WTC11 (cell line): ENCODE results near the gene PYM1.
A peak's percentile ranks its signal among the peaks of the same experiment; 100 is the strongest.

Experiments
- CREB1 ChIP-seq: sonication (generic); formaldehyde crosslinking; IDR thresholded peaks from 2 replicates; pipeline ENCODE4 v1.8.0; 2023; ENCODE audit warnings: mild to moderate bottlenecking, missing genetic modification reagents
- IRF2 ChIP-seq: sonication (generic); formaldehyde crosslinking; IDR thresholded peaks from 2 replicates; pipeline ENCODE4 v1.8.0; 2022; ENCODE audit warnings: low read depth, missing genetic modification reagents, borderline replicate concordance
- SMAD4 ChIP-seq: sonication (generic); formaldehyde crosslinking; IDR thresholded peaks from 2 replicates; pipeline ENCODE4 v1.8.0; 2022; ENCODE audit warnings: mild to moderate bottlenecking, missing genetic modification reagents
- TCF7 ChIP-seq: sonication (generic); formaldehyde crosslinking; IDR thresholded peaks from 2 replicates; pipeline ENCODE4 v1.8.0; 2022; ENCODE audit warnings: mild to moderate bottlenecking, low read depth, missing genetic modification reagents, moderate library complexity
- TEAD4 ChIP-seq: sonication (generic); formaldehyde crosslinking; IDR thresholded peaks from 2 replicates; pipeline ENCODE4 v1.8.0; 2022; ENCODE audit warnings: mild to moderate bottlenecking, missing genetic modification reagents
- ZNF121 ChIP-seq: sonication (generic); formaldehyde crosslinking; IDR thresholded peaks from 2 replicates; pipeline ENCODE4 v1.8.0; 2023; ENCODE audit warnings: missing genetic modification reagents
- ZNF396 ChIP-seq: fragments of 250-450 bp; sonication (Bioruptor Pico); IDR thresholded peaks from 2 replicates; pipeline ENCODE4 v1.8.0; 2021; ENCODE audit warnings: mild to moderate bottlenecking, moderate library complexity, borderline replicate concordance
- TF ChIP-seq, protein P1 (sequence below): fragments of 200-600 bp; IDR thresholded peaks from 2 replicates; pipeline ENCODE4 v1.8.0; 2022; ENCODE audit warnings: antibody characterized with exemption
- TF ChIP-seq, protein P2 (sequence below): sonication (generic); formaldehyde crosslinking; IDR thresholded peaks from 2 replicates; pipeline ENCODE4 v1.8.1; 2023; ENCODE audit warnings: mild to moderate bottlenecking, missing genetic modification reagents, moderate library complexity
- TF ChIP-seq, protein P3 (sequence below): sonication (generic); formaldehyde crosslinking; conservative IDR thresholded peaks from 2 replicates; pipeline ENCODE4 v1.8.1; 2022; ENCODE audit warnings: mild to moderate bottlenecking, missing genetic modification reagents
- TF ChIP-seq, protein P4 (sequence below): sonication (generic); formaldehyde crosslinking; IDR thresholded peaks from 2 replicates; pipeline ENCODE4 v1.8.0; 2023; ENCODE audit warnings: missing genetic modification reagents

DNA sequence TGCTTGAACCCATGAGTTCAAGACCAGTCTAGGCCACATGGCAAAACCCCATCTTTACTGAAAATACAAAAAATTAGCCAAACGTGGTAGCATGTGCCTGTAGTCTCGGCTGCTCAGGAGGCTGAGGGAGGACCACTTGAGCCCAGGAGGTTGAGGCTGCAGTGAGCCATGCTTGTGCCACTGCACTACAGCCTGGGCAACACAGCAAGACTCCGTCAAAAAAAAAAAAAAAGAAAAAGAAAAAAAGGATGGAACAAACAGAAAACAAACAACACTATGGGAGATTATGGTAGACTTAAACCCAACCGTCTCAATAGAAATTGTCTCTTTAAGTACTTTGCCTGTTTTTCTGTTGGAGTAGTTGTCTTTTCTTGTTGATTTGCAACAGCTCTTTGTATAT, 36.4 kb downstream of the PYM1 start:
- TF ChIP-seq TCF7 = no peak
- TF ChIP-seq, protein P1, sequence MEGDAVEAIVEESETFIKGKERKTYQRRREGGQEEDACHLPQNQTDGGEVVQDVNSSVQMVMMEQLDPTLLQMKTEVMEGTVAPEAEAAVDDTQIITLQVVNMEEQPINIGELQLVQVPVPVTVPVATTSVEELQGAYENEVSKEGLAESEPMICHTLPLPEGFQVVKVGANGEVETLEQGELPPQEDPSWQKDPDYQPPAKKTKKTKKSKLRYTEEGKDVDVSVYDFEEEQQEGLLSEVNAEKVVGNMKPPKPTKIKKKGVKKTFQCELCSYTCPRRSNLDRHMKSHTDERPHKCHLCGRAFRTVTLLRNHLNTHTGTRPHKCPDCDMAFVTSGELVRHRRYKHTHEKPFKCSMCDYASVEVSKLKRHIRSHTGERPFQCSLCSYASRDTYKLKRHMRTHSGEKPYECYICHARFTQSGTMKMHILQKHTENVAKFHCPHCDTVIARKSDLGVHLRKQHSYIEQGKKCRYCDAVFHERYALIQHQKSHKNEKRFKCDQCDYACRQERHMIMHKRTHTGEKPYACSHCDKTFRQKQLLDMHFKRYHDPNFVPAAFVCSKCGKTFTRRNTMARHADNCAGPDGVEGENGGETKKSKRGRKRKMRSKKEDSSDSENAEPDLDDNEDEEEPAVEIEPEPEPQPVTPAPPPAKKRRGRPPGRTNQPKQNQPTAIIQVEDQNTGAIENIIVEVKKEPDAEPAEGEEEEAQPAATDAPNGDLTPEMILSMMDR = no peak
- TF ChIP-seq, protein P2, sequence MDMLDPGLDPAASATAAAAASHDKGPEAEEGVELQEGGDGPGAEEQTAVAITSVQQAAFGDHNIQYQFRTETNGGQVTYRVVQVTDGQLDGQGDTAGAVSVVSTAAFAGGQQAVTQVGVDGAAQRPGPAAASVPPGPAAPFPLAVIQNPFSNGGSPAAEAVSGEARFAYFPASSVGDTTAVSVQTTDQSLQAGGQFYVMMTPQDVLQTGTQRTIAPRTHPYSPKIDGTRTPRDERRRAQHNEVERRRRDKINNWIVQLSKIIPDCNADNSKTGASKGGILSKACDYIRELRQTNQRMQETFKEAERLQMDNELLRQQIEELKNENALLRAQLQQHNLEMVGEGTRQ (CRISPR knock-in tag) = no peak
- no peak for TF ChIP-seq TEAD4 (CRISPR knock-in tag)
- TF ChIP-seq CREB1 (CRISPR knock-in tag) = no peak
- TF ChIP-seq, protein P3, sequence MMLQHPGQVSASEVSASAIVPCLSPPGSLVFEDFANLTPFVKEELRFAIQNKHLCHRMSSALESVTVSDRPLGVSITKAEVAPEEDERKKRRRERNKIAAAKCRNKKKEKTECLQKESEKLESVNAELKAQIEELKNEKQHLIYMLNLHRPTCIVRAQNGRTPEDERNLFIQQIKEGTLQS = no peak
- no peak for TF ChIP-seq IRF2 (CRISPR knock-in tag)
- TF ChIP-seq, protein P4, sequence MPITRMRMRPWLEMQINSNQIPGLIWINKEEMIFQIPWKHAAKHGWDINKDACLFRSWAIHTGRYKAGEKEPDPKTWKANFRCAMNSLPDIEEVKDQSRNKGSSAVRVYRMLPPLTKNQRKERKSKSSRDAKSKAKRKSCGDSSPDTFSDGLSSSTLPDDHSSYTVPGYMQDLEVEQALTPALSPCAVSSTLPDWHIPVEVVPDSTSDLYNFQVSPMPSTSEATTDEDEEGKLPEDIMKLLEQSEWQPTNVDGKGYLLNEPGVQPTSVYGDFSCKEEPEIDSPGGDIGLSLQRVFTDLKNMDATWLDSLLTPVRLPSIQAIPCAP (CRISPR knock-in tag) = no peak
- TF ChIP-seq ZNF396 (CRISPR knock-in tag) = no peak
- no peak for TF ChIP-seq SMAD4 (CRISPR knock-in tag)
- TF ChIP-seq ZNF121 (CRISPR knock-in tag) = 0 out of 2 replicates have a peak, but pooled peaks have one; percentile 53
